HUES6 (cell line): ENCODE measurements around the gene TENM4.
A peak's percentile ranks its signal among the peaks of the same experiment; 100 is the strongest.

ENCODE experiments used
- H3K27ac ChIP-seq: 2 replicates; pipeline ENCODE4 v1.7.0; 2013; ENCODE audit warnings: low read depth, mild to moderate bottlenecking, low read length, inconsistent platforms
- H3K27me3 ChIP-seq: 2 replicates; pipeline ENCODE4 v1.6.1; 2013; ENCODE audit warnings: low read length; ENCODE audit not compliant: control insufficient read depth, insufficient read depth
- H3K36me3 ChIP-seq: 2 replicates; pipeline ENCODE4 v1.6.1; 2013; ENCODE audit warnings: low read length; ENCODE audit not compliant: control insufficient read depth, insufficient read depth
- H3K4me1 ChIP-seq: 2 replicates; pipeline ENCODE4 v1.6.1; 2013; ENCODE audit warnings: low read length; ENCODE audit not compliant: control insufficient read depth, insufficient read depth
- H3K4me3 ChIP-seq: 2 replicates; pipeline ENCODE4 v1.5.1; 2013; ENCODE audit warnings: low read depth, low read length
- H3K9ac ChIP-seq: one replicate; pipeline ENCODE4 v1.6.1; 2013; ENCODE audit warnings: mild to moderate bottlenecking, low read length
- H3K9me3 ChIP-seq: 2 replicates; pipeline ENCODE4 v1.6.1; 2013; ENCODE audit warnings: low read depth, low read length; ENCODE audit not compliant: control insufficient read depth, insufficient read depth

TENM4 gene

DNA sequence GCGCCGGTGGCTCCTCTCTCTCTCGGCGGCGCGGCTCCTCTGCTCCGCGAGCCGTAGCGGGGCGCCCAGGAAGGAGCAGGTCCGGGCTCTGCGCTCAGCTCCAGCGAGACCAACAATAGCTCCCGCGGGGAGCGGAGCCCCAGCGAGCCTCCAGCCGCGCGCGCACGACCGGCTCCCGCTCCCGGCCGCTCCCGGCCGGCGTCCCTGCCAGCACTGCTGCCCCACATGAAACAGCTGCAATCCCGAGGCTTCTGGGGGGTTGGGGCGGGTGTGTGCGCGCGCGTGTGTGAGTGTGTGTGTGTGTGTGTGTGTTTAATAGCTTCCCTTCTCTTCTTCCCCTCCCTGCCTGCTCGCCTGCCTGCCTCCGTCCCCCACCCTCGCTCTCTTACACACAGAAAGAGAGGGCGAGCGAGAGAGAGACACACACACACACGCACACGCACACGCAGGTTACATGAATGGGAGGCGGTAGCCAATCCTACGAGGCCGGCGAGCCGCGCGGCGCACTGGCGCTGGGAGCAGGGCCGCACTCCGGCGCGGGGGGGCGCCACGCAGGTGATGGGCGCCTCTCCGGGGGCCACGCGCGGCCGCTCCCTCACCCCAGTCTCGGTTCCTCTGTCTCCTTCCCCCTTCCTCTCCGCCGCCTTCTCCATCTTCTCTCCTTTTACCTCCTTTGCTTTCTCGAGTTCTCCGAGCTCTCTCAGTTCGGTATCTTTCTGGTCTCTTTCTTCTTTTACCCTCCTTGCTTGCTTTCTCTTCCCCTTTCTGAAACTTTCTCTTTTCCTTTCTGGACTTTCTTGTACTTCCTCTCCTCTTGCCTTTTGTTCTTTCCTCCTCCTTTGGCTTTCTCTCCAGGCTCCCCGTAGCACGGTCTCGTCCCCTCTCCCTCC is at the start of gene TENM4:
Gene TENM4 (minus strand): TSS at position 460 of the 890 bp plus-strand sequence. CDS start 371,086 bp downstream, outside the sequence.
- no peaks in the 10 kb centered on the region for H3K9me3 ChIP-seq
- peaks cover 69% of the 10 kb centered on the region for H3K27me3 ChIP-seq
- H3K36me3 ChIP-seq: no peaks in the 10 kb centered on the region
- H3K4me1 ChIP-seq: peaks cover 28% of the 10 kb centered on the region
- H3K4me3 ChIP-seq: peak within 1 kb of the TSS; percentile 76
- H3K27ac ChIP-seq: peak within 1 kb of the TSS; percentile 27; the same call in 1 of the 2 replicates
- peak within 1 kb of the TSS; percentile 80 for H3K9ac ChIP-seq

GRCh38 chr11:79488286-79488685 is 47.5 kb upstream of the TENM4 start:
- Histone ChIP-seq H3K36me3 (no peaks in the 10 kb centered on the region), H3K4me1 (peaks cover 17% of the 10 kb centered on the region), H3K27ac (no peak overlapping the region), H3K9ac (no peak overlapping the region), H3K27me3 (no peaks in the 10 kb centered on the region), H3K9me3 (no peaks in the 10 kb centered on the region), H3K4me3 (no peak overlapping the region)

DNA sequence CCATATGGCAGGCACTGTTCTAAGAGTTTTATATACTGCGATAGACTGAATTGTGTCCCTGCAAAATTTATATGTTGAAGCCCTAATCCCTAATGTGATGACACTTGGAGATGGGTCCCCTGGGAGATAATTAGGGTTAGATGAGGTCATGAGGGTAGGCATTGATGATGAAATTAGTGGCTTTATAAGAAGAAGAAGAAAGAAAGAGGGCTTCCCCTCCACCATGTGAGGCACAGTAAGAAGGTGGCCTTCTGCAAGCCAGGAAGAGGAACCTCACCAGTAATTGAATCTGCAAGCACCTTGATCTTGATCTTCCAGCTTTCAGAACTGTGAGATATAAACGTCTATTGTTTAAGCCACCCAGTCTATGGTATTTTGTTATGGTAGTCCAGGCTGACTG is 46.6 kb upstream of the TENM4 start:
- Histone ChIP-seq H3K4me3 (no peak overlapping the region), H3K27me3 (no peaks in the 10 kb centered on the region), H3K36me3 (no peaks in the 10 kb centered on the region), H3K4me1 (peaks cover 17% of the 10 kb centered on the region), H3K27ac (no peak overlapping the region), H3K9me3 (no peaks in the 10 kb centered on the region), H3K9ac (no peak overlapping the region)

- Histone ChIP-seq H3K4me3 (0 out of 2 replicates have a peak overlapping the region, but pooled peaks have one; percentile 1), H3K4me1 (peaks cover 17% of the 10 kb centered on the region), H3K27ac (no peak overlapping the region), H3K9ac (no peak overlapping the region), H3K27me3 (no peaks in the 10 kb centered on the region), H3K9me3 (no peaks in the 10 kb centered on the region), H3K36me3 (no peaks in the 10 kb centered on the region)
Observed at GRCh38 chr11:79486242-79486984, 45.6 kb upstream of the TENM4 start.

DNA sequence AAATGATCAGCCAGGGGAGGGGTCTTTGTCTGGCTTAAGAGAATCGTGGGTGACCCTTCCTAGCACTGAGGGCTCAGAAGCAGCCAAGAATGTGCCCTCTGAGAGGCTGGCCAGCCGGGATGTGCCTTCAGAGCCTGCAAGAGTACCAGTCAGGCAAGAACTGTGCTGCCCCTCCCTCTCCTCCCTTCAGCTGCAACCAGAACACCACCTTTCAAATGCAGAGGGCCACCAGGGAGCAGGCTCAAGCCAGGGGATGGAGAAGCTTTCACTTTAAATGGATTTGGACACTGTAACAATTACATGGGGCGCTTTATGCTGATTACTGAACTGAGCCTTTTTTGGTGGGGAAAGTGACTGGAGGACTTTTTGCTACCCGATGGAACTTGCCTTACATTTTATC is 44.9 kb upstream of the TENM4 start:
- H3K9ac ChIP-seq: no peak overlapping the region
- H3K4me3 ChIP-seq: 0 out of 2 replicates have a peak overlapping the region, but pooled peaks have one; percentile 1
- no peaks in the 10 kb centered on the region for H3K36me3 ChIP-seq
- no peaks in the 10 kb centered on the region for H3K27me3 ChIP-seq
- H3K9me3 ChIP-seq: no peaks in the 10 kb centered on the region
- peaks cover 17% of the 10 kb centered on the region for H3K4me1 ChIP-seq
- no peak overlapping the region for H3K27ac ChIP-seq

DNA sequence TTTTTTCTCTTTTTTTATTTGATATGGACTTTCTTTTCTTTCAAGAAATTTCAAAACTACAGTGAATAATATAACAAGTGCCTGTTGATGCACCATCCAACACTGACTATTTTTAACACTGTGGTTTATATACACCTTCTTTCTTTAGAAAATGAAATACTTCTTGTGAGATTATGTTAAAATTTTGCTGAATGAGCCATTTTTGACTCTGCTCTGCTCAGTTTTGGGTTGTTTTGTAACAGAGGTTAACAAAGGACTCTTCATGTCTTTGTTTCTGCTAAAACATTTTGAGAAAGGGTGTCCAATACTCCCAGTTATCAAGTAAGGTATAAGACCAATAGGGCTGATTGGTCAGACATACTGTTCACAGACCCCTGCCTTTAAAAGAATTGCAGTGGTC is 44.0 kb upstream of the TENM4 start:
- H3K4me1 ChIP-seq: peaks cover 17% of the 10 kb centered on the region
- no peaks in the 10 kb centered on the region for H3K36me3 ChIP-seq
- no peak overlapping the region for H3K9ac ChIP-seq
- H3K27ac ChIP-seq: no peak overlapping the region
- no peaks in the 10 kb centered on the region for H3K9me3 ChIP-seq
- no peak overlapping the region for H3K4me3 ChIP-seq
- H3K27me3 ChIP-seq: no peaks in the 10 kb centered on the region

GRCh38 chr11:79482800-79483199 is 42.0 kb upstream of the TENM4 start:
- Histone ChIP-seq H3K27me3 (no peaks in the 10 kb centered on the region), H3K27ac (no peak overlapping the region), H3K9me3 (no peaks in the 10 kb centered on the region), H3K36me3 (no peaks in the 10 kb centered on the region), H3K4me3 (no peak overlapping the region), H3K4me1 (peaks cover 17% of the 10 kb centered on the region), H3K9ac (no peak overlapping the region)

DNA sequence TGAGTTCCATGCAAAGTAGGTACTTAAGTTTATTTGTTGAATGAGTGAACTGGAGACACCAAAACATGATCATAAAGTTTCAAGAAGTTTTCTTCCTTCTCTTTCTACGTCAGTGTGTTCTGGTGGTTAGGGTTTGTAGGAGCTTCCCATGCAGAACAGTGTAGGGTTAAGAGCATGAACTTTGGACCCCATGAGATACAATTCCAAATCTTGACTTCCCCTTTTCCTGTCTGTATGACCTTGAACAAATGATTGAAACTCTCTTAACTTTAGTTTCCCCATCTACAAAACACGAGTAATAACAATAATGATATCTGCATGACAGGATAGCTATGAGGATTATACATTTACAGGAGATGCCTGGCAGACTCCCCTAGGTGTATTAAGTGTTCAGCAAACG is 41.0 kb upstream of the TENM4 start:
- Histone ChIP-seq H3K4me3 (no peak overlapping the region), H3K27ac (no peak overlapping the region), H3K36me3 (no peaks in the 10 kb centered on the region), H3K9me3 (no peaks in the 10 kb centered on the region), H3K4me1 (peaks cover 17% of the 10 kb centered on the region), H3K27me3 (no peaks in the 10 kb centered on the region), H3K9ac (no peak overlapping the region)

GRCh38 chr11:79480864-79481263 is 40.0 kb upstream of the TENM4 start:
- Histone ChIP-seq H3K9ac (no peak overlapping the region), H3K4me1 (peaks cover 8% of the 10 kb centered on the region), H3K27ac (no peak overlapping the region), H3K9me3 (peaks cover 5% of the 10 kb centered on the region; the same call in 1 of the 2 replicates), H3K4me3 (no peak overlapping the region), H3K36me3 (no peaks in the 10 kb centered on the region), H3K27me3 (no peaks in the 10 kb centered on the region)

DNA sequence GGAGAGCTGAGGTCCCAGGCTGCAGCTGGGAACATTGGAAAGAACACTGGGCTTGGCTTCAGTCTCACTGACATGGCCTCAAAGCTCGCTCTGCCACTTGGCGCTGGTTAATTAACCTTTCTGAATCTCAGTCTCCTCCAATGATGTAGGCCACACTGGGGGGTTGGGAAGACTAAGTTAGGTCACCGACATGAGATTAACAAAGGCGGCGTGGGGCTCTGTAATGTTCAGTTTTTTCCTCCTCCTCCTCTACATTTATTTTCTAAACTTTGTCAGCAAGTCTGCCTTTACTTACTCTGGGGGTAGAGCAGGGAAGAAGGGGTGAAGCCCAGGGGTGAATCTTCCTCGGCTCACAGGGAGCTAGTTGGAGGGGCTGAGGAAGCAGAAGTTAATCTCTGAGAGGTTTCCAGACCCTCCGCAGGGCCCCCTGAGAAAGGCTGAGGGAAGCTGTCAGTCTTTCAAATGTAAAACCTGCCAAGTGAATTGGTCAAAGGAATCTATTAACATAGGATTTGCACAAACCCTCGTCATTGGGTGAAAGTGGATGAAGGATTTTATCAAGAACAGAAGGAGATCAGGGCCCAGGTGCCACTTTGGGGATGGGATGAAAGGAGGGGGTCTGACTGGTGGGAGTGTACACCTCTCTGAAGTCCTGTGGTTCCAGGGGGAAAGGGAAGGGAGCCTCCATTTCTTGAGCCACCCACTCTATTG is 32.1 kb upstream of the TENM4 start:
- peak overlapping the region; percentile 78 for H3K27ac ChIP-seq
- peaks cover 49% of the 10 kb centered on the region for H3K4me1 ChIP-seq
- H3K27me3 ChIP-seq: no peaks in the 10 kb centered on the region
- H3K4me3 ChIP-seq: peak overlapping the region; percentile 25
- H3K36me3 ChIP-seq: no peaks in the 10 kb centered on the region
- H3K9ac ChIP-seq: peak overlapping the region; percentile 74
- peaks cover 11% of the 10 kb centered on the region for H3K9me3 ChIP-seq
